ENCODE measurements around the gene RAX2. TPM values are rescaled to one million over a fixed set of nuclear protein-coding genes. Genes with fewer than 3 reads are reported as not detected.

RAX2 gene
- total RNA-seq, 1 donor from 2014 or later = not detected

DNA sequence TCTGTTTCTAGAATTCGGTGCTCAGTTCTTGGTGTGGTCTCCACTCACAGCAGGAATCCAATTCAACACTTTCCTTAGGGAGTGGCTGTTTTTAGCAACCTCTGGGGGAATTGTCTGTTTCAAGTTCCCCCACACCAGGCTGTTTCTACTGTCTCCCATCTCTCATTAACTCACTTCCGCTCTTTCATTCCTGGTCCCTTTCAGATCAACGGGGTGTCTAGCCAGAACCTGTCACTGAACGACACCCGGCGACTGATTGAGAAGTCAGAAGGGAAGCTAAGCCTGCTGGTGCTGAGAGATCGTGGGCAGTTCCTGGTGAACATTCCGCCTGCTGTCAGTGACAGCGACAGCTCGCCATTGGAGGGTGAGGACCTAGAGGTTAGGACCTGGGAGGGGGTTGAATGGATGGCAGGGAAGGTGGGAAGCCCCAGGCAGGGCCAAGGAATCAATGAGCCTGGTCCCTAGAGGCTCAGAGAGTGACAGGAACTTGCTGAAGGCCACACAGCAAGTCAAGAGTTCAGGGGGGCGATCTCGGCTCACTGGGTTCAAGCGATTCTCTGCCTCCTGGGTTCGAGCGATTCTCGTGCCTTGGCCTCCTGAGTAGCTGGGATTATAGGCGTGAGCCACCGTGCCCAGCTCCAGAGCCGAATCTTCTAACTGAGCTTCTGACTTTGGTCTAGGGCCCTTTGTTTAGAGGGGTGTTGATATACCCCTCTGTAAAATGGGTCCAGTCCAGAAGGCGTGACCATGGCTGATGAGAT is 38.3 kb downstream of the RAX2 start:
- DNase-seq (ENCODE audit: extremely low read depth, low read depth, low spot score) = no peak

DNA sequence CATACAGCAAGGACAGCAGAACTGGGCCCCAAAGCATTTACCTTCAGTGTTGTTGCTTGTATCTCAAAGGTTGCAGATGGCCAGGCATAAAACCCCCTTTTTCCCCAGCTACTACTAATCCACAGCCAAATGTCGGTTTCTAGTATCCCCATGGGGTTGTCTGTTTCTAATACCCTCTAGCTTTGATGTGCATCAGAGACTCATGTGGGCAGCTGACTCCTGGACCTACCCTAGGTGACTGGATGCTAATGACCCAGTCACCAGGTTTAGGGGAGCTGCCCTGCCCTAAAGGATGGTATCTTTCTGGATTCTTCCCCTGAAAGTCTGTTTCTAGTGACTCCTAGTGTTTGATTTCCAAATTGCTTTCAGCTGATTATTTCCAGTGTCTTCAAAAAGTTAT is 39.9 kb downstream of the RAX2 start:
- DNase-seq (ENCODE audit: extremely low read depth, low read depth, low spot score) = no peak

DNA sequence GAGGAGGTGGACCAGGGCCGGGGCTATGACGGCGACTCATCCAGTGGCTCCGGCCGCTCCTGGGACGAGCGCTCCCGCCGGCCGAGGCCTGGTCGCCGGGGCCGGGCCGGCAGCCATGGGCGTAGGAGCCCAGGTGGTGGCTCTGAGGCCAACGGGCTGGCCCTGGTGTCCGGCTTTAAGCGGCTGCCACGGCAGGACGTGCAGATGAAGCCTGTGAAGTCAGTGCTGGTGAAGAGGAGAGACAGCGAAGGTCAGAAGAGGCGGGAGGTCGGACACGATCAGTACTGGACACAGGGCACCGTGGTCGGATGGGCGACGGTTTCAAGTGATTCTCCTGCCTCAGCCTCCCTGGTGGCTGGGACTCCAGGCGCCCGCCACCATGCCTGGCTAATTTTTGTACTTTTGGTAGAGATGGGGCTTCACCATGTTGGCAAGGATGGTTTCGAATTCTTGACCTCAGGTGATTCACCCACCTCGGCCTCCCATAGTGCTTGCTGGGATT is 41.5 kb downstream of the RAX2 start:
- DNase-seq (ENCODE audit: extremely low read depth, low read depth, low spot score) = no peak

DNA sequence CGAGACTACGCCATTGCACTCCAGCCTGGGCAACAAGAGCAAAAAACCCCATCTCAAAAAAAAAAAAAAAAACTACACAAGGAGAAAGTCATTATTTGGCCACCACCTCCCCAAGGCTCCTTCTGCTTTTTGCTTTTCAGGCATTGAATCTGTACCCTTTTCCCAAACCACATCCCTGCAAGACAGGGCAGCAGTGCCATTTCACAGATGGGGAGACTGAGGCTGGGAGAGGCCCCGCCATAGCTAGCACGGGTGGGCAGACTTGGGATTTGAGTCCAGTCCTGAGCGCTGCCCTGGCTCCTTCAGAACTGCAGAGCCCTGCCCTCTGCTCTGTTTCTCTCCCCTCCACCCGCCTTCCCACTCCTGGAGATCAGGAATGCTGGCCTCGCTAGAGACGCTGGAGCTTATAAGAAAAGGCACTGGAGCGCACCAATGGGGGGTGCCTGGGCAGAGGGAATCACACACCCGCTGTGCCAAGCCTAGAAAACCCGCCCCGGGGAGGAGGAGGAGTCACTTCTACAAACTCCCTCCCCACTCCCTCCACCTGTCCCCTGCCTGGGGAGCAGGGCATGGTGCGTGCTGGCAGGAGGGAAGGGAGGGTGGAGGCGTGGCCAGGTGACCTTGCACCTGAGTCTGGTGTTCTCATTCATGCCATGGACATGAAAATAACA is 46.3 kb downstream of the RAX2 start:
- DNase-seq (ENCODE audit: extremely low read depth, low read depth, low spot score) = no peak

DNA sequence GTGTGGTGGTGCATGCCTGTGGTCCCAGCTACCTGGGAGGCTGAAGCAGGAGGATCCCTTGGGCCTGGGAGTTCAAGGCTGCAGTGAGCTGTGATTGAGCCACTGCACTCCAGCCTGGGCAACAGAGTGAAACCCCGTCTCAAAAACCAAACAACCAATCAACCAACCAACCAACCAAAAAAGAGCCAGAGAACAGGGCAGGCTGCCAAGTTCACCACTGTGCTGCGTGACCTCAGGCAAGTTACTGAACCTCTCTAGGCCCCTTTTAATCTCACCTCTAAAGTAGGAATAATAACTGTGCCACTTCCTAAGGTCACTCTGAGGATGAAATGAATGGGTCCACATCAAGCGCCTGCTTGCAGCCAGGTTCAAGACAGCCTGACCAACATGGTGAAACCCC is 46.9 kb downstream of the RAX2 start:
- no peak for DNase-seq (ENCODE audit: extremely low read depth, low read depth, low spot score)

DNA sequence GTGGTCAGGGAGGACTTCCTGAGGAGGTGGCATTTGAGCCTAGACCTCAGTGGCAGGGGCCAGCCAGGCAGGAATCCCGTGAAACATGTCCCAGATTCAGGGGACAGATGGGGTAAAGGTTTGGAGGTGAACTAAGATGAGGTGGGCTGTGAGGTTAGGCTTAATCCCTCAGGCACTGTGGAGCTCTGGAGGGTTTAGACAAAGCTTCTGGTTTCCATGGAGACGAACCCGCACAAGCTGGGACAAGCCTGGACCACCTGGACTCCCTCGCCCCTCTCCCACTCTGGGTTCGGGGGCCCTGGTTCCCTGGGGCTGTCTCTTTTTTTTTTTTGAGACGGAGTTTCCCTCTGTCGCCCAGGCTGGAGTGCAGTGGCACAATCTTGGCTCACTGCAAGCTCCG is 48.1 kb downstream of the RAX2 start:
- DNase-seq (ENCODE audit: extremely low read depth, low read depth, low spot score) = no peak

DNA sequence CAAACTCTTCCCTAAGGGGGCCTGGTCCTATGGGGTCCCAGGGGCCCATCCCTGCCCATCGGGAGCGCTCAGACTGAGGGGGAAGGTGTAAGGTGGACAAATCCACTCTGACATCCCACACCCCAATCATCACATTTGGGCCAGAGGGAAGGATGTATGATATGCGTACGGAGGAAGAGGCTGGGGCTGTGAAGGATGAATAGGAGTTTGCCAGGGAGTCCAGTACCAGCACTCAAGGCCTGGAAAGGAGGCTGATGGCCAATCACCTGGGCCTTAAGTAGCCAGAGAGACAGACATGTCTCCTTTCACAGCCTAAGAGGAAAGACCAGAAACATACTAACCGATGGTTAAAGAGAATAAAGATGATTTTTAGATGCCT is 48.9 kb downstream of the RAX2 start:
- no peak for DNase-seq (ENCODE audit: extremely low read depth, low read depth, low spot score)

DNA sequence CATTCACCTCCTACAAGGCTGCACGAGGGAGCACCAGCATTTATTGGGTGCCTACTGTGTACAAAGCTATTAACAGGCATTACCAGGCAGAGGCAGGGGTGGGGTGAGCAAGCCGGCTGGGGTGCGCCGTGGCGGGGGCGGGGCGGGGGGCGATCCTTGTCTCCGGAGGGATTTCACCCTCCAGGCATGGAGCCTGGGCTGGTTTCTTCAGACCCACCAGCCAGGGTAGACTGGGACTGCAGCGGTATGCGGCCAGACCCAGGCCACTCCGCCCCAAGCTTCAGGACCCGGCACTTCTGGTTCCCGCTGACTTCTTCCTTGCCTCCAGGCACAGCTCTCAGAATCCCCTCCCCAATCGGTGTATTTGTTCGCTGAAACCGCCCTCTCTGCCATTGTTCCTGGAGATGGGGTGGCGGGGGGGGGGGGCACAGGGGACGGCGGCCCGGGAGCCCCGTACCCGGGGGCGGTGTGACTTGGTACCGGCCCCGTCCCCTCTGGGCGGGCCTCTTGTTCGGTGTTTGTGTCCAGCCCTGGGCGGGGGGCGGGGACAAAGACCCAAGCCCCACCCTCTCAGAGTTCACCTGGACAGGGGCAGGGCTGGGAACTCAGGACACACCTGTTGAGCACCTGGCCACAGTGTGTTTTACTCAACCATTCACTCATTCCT is 49.5 kb downstream of the RAX2 start:
- no peak for DNase-seq (ENCODE audit: extremely low read depth, low read depth, low spot score)

DNA sequence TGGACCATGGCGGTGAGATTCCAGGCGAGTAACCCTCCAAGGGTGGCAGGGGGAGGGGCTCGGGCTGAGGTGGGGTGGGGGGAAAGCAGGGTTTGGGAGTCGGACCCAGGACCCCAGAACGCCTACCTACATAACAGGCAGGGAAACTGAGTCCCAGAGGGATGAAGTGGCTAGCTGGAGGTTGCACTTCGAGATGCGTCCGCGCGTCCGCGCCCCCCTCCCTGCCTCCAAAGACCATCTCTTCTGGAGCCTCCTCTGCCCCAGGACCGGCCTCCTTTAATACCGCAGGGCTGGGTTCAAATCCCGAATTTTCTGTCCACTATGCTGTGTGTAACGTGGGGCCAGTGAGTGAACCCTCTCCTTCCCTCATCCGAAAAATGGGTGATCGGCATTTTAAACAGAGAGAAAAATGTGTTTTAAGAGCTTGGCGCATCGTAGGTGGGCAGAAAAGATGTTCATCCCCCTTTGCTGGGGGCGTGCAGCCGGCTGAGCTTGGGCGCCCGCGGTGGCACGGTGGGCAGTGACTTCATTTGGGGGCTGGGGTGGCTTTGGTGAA is 50.1 kb downstream of the RAX2 start:
- DNase-seq (ENCODE audit: extremely low read depth, low read depth, low spot score) = no peak

DNA sequence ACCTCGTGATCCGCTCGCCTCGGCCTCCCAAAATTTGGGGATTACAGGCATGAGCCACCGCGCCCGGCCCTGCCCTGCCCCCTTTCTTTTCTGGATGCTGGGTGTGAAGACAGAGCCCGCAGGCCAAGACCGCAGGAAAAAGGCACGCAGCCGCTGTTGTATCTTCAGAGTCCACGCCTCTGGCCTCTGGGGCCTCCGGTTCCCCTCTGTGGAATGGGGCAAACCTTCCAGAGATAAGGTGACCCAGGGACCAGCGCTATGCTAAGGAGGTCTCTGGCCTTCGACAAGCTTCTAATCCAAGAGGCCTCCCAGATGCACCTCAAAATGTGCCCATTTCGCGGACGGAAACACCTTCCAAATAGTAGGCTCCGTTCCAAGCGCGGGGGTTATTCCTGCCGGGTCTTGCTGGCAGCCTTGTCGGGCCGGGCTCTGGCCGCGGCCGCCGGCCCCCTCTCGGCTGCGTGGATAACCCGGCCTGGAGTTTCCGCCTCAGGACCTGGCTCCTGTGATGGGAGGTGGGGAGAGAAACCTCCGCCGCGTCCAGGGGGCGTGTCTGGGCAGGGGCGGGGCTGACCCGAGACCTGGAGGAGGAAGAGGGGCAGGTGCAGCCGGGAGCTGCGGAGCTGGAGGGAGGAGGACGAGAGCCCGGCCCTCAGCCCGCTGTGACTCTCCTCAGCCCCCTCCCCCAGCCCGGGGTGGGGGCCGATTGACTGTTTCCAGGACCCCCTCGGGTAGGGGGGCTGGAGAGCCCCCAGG is 50.7 kb downstream of the RAX2 start:
- no peak for DNase-seq (ENCODE audit: extremely low read depth, low read depth, low spot score)

DNA sequence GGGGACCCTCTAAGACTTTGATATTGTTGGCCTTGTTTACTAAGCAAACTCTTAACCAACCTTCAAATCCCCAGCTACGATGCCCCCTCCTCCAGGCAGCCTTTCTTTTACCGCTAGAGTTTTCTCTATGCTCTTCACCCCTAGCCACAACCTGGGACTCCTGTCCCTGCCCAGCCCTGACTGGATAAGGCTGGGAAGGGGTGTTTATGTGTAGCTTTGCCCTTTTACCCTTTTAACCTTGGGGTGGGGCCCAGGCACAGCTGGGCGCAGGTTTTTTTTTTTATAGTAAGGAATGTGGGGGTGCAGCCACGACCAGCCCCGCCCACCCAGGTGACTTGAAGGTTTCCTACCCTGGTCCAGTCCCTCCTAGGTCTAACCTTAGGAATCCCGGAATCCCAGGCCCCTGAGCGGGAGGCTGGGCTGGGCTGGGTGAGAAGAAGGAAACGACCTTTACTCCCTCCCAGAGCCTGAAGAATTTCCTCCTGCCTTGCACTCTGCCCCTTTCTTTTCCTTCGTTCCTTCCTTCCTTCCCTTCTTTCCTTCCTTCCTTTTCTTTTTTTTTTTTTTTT is 51.6 kb downstream of the RAX2 start:
- DNase-seq (ENCODE audit: extremely low read depth, low read depth, low spot score) = no peak

DNA sequence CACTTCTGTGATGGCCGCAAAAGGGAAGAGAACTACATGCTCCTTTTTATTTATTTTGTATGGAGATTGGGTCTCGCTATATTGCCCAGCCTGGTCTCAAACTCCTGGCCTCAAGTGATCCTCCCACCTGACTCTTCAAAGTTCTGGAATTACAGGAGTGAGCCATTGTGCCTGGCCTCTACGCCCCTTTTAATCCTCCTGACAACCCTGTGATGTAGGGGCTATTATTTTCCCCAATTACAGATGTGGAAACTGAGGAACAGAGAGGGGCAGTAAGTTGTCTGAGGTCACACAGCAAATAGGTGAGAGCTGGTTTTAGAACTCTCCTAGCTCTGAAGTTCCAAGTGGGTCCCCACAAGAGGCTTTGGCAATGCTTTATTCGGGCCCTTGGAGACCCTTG is 52.2 kb downstream of the RAX2 start:
- DNase-seq (ENCODE audit: extremely low read depth, low read depth, low spot score) = no peak

Other genes starting within 250 kb of the RAX2 start
- gene TEKTIP1, start 233.1 kb downstream of the RAX2 start, total RNA-seq = not detected in 2 replicates
- gene MFSD12, start 214.6 kb downstream of the RAX2 start, total RNA-seq = 107 and 138 TPM in 2 replicates
- 121 and 129 TPM in 2 replicates for gene HMG20B, start 199.3 kb downstream of the RAX2 start, total RNA-seq
- gene GIPC3, start 186.8 kb downstream of the RAX2 start, total RNA-seq = 3.2 and 6.1 TPM in 2 replicates
- gene TBXA2R, start 165.4 kb downstream of the RAX2 start, total RNA-seq = 1.9 and 2.7 TPM in 2 replicates
- gene CACTIN, start 145.4 kb downstream of the RAX2 start, total RNA-seq = 36.6 and 38.4 TPM in 2 replicates
- 69.8 and 110 TPM in 2 replicates for gene PIP5K1C, start 71.8 kb downstream of the RAX2 start, total RNA-seq
- gene TJP3, start 63.8 kb downstream of the RAX2 start, total RNA-seq = not detected in 2 replicates
- 25.8 and 50.1 TPM in 2 replicates for gene APBA3, start 10.5 kb downstream of the RAX2 start, total RNA-seq
- gene MRPL54, start 9.5 kb downstream of the RAX2 start, total RNA-seq = 65.2 and 71.4 TPM in 2 replicates
- 3.3 TPM in 1 of 2 replicates, not detected in the other for gene MATK, start 14.2 kb upstream of the RAX2 start, total RNA-seq
- gene ZFR2, start 96.8 kb upstream of the RAX2 start, total RNA-seq = 0.29 TPM in 1 of 2 replicates, not detected in the other
- not detected in 2 replicates for gene ATCAY, start 108.5 kb upstream of the RAX2 start, total RNA-seq
- gene NMRK2, start 160.8 kb upstream of the RAX2 start, total RNA-seq = not detected in 2 replicates
- 208 and 281 TPM in 2 replicates for gene DAPK3, start 198.9 kb upstream of the RAX2 start, total RNA-seq
- gene EEF2, start 213.2 kb upstream of the RAX2 start, total RNA-seq = 1,981 and 2,501 TPM in 2 replicates
- 31.6 and 34.7 TPM in 2 replicates for gene PIAS4, start 235.5 kb upstream of the RAX2 start, total RNA-seq